GM21737 (cell line): ENCODE data around the gene C19orf44.
"Not testable (repeated sequence)": the region's sequence is repeated elsewhere in the genome, so short reads cannot be mapped to it uniquely, and the experiment has no call there.

Source experiments
- ATAC-seq: cut with Tn5 transposase; IDR thresholded peaks from one replicate; pipeline ENCODE4 v1.9.1; 2021; ENCODE audit warnings: mild to moderate bottlenecking, moderate library complexity; ENCODE audit not compliant: unreplicated experiment

C19orf44 gene

DNA sequence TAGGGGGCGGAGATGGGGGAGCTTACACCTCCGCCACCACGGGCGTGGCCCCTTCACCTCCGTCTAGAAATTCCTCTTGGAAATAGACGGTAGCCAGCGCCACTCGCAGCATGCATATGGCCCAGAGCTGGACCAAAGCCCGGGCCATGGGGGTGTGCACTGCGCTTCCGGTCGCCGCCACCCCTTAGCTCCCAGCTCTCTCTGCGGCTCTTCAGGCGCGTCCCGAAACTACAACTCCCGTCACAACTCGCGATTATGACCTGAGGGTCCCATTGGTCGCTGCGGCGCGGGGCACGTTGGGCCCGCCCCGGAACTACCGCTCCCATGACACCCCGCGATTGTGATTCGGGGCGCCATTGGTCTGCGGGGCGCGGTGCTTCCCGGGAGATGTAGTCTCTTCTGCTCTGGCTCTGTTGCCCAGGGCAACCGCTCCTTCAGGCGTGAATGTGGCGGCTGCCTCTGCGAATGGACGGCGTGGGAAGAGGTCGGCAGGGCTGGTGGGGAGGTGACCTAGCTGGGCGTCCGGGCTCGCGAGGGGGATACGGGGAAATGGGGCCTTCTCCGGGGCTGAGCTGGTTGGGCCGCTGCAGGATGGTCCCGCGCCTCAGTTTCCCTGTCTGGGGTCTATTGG is at the start of gene C19orf44, which contains the start of gene CALR3:
Gene C19orf44, plus strand, starts transcription at position 413 of the 631 bp plus-strand sequence. CDS start 4,399 bp downstream, outside the sequence.
Gene CALR3, minus strand, starts transcription at position 186 of the 631 bp plus-strand sequence. Its CDS starts 38 bp downstream, at position 148.
- peak; percentile 95 for ATAC-seq

DNA sequence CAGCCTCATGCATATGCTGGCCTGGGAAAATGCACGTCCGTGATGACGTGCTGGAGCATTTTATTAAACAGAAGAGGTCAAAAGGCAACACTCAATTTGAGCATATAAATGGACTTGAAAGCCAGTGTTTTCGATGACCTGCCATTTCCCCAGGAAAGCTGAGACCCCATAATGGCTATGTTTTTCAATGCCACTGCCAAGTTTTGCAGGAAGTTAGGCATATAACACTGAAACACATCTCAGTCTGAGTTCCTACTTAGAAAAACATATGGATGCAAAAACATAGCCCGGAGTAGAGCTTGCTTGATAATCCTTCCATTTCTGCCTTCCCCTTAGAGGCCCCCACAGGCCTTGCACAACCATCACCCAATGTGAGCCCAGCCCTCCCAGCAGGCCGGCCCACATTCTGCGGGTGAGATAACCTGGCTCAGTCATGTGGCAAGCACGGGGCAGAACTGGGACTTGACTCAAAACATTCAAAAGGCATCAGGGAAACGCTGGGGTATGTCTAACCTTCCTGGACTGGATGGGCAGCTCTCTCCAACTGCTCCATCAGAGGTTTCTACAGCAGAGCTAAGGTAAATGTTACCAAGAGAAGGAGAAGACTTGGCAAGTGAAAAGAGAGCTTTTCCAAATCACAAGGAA is 49.3 kb upstream of the C19orf44 start:
- ATAC-seq: peak; percentile 34

DNA sequence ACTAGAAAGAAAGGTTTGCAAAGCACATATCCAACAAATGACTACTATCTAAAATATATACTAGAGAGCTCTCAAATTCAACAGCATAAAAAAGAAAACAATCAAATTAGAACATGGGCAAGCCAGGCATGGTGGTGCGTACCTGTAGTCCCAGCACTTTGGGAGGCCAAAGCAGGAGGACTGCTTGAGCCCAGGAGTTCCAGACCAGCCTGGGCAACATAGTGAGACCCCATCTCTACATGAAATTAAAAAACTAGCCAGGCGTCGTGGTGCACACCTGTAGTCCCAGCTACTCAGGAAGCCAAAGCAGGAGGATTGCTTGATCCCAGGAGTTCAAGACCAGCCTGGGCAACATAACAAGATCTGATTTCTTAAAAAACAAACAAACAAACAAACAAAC is 47.3 kb upstream of the C19orf44 start:
- not testable (repeated sequence) for ATAC-seq

DNA sequence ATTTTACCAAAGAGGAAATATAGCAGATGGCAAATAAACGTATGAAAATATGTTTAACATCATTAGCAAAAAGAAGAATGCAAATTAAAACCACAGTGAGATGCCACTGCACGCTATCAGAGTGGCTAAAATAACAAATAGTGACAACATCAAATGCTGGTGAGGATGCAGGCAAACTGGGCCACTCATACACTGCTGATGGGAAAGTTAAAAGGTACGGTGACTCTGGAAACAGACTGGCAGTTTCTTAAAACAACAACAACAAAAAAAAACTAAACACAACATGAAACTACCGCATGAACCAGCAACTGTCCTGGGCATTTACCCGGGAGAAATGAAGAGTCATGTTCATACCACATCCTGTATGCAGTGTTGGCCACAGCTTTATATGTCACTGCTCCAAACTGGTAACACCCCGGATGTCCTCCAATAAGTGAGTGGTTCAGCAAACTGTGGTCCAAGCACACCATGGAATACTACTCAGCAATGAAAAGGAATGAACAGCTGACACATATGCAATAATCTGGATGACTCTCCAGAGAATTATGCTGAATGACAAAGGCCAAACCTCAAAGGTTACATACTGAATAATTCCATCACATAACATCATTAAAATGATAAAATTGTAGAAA is 46.7 kb upstream of the C19orf44 start:
- ATAC-seq: peak; percentile 43

- no peak for ATAC-seq
Observed at GRCh38 chr19:16452325-16452724, 43.9 kb upstream of the C19orf44 start.

DNA sequence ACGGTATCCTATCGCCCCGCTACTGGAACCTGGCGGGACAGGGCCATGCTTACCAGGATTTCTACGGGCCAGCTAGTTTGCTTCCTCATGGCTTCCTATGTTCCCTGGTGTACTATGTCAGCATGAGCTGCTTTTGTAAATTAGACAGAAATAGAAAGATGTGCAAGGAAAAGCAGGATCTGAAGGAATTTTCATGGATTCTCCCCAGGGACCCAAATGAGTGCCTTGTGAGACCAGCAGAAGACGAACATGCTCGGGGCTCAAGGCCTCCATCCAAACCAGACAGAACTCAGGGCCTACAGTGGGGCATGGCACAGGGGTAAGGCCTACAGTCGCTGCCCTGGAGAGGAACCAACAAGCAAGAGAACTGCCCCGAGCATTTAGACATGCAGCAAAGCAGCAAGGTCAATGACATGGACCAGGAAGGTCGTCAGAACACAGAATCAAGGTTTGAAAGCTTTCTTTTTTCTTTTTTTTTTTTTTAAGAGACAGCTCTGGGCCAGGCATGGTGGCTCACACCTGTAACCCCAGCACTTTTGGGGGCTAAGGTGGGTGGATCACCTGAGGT is 41.8 kb upstream of the C19orf44 start:
- ATAC-seq: no peak

DNA sequence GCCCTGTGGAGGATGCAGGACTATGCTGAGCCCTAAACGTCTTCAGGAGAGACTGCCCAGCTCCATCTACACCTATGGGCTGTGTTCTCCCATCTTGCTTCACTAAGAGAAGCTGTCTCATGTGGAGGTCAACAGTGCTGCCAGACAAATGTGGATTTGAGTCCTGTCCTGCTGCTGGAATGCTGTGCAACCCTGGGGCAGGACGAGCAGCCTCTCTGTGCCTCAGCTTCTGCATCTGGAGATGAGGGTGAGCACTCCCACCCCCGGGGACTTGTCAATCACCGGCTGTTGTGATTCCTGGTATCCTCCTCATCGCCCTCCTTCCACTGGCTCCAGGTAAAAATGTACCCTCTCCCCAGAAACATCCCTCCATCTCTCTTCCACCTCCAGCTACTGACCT is 40.7 kb upstream of the C19orf44 start:
- ATAC-seq: no peak

- no peak for ATAC-seq
Observed at GRCh38 chr19:16456652-16457194, 39.5 kb upstream of the C19orf44 start.

GRCh38 chr19:16457195-16457953 is 38.8 kb upstream of the C19orf44 start:
- ATAC-seq: no peak

DNA sequence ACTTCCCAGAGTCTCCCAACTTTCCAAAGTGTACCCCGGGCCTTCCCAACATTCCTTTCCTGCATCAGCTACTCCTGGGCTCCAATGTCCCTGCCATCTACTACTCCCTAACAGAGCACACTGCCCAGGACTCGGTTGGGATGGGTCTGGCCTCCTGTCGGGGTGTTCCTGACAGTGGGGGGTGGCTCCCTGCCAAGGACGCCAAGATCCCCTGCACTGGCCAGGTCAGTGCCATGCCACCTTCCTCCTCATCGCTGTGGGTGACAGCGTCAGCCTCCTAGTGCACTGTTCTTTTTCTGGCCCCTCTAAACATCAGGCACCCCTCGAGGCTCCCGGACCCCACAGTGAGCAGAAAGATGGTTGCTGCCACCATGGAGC is 38.3 kb upstream of the C19orf44 start:
- no peak for ATAC-seq

GRCh38 chr19:16458391-16459341 is 37.5 kb upstream of the C19orf44 start:
- ATAC-seq: no peak

DNA sequence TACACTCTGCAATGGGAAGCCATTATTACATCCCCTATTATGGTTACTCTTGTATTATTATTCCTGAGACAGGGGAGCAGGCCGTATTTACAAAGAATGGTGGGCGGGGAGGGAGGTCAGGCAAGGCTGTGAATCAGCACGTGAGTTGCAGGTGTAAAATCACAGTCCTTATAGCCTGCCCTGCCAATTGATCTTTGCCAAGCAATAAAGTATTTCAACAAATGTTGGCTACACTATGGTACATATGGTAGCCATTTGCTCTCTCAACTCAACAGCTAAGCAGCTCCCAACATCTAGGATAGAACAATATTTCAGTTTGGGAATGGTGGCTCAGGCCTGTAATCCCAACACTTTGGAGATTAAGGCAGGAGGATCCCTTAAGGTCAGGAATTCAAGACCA is 36.5 kb upstream of the C19orf44 start:
- ATAC-seq: no peak

GRCh38 chr19:16460454-16460853 is 35.7 kb upstream of the C19orf44 start:
- ATAC-seq: no peak

GRCh38 chr19:16461630-16462051 is 34.6 kb upstream of the C19orf44 start:
- ATAC-seq: no peak

DNA sequence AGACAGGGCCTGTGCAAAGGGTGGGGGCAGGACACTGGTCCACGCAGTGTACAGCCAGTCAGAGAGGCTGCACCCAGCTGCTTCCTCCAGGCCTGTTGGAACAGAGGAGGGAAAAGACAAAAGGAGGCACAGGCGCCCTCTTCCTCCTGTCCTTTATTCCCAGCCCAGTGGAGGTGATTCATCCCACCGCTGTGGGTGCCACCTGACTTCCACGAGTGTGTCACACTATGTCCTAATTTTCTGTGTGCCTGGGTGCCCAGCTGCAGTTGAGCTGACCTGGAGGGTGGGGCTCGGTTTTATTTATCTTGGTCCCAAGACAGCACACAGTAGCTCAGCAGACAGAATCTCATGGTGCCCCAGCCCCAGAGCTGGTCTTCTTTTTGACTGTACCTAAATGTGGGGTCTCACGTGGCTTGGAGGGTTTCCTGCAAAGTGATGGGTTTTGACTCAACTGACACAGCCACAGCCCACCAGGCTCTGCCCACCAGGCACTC is 33.4 kb upstream of the C19orf44 start:
- no peak for ATAC-seq

DNA sequence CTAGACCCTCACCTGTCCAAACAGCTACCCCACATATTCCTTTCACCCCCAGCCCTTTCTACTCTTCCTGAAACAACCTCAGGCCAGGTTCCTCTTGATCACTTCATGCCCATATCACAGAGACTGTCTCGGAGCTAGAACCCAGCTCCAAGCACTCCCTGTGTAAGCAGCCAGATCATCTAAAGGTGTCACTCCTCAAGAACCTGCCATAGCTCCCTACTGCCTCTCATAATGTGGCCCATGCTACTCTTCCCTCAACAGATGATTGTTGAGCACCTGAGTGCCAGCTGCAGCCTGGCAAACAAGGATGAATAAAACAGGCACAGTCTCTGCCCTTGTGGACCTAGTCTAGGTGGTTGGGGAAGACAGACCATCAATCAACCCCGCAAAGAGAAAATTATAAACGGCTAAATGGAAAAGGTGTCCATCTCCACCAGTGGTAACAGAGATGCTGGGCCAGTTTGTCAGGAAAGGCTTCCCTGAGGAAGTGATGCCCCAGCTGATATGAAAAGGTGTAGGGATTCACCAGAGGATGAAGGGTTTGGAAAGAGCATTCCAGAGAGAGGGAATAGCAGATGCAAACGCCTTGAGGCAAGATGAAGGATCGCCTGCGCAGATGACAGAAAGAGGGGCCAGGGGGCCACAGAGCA is 32.7 kb upstream of the C19orf44 start:
- ATAC-seq: no peak

DNA sequence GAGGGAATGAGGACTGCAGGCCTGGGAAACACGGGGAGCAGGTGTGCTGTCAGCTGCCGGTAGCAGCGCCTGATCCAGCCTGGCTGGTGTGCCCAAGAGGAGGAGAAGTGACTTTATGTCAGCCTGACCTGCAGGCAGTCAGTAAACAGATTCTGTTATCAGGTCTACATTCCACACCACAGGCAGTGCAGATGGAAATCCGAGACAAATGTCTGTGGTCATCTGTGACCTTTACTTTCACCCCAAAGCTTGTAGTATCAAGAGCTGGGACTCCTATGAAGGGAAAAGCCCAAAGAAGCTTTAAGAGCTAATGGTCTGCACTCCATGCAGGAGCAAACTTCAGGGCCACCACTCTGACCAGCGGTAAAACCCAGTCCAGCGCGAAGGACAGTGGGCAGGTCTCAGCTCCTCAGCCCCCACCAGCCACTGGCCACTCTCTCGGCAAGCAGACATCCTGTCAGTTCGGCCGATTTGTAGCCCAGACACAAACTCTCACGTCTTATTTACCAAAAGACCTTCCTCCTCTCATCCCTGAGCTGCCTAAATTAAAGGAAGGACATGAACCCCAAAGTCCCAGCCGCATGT is 32.1 kb upstream of the C19orf44 start:
- ATAC-seq: no peak

DNA sequence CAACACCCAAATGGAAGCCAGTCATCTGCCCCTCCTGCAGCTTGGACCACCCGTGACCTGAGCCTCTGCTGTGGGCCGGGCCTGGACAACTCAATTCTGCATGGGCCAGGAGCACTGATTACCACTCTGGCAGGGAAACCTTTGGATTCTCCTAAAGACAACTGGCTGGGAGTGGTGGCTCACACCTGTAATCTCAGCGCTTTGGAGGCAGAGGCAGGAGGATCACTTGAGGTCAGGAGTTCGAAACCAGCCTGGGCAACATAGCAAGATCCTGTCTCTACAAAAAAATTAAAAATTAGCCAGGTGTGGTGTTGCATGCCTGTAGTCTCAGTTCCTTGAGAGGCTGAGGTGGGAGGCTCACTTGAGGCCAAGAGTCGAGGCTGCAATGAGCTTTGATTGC is 31.0 kb upstream of the C19orf44 start:
- no peak for ATAC-seq
